Colonic mucosa (tissue), 4 donors: ENCODE results near the gene LGALS14. TPM values are rescaled to one million over a fixed set of nuclear protein-coding genes. Genes with fewer than 3 reads are reported as not detected.
"Not testable (repeated sequence)": the region's sequence is repeated elsewhere in the genome, so short reads cannot be mapped to it uniquely, and the experiment has no call there.

Source experiments
- DNase-seq: peaks from one replicate; pipeline ENCODE4 v3.0.0-alpha.2; 2020
- H3K27ac ChIP-seq: fragments of 200-600 bp; one replicate; pipeline ENCODE4 v1.8.0; 2021
- H3K27me3 ChIP-seq: fragments of 200-600 bp; one replicate; pipeline ENCODE4 v1.8.0; 2021
- H3K36me3 ChIP-seq: fragments of 200-600 bp; one replicate; pipeline ENCODE4 v1.8.0; 2021
- H3K4me1 ChIP-seq: fragments of 200-600 bp; one replicate; pipeline ENCODE4 v1.8.0; 2021; ENCODE audit warnings: mild to moderate bottlenecking
- H3K4me3 ChIP-seq: fragments of 200-600 bp; one replicate; pipeline ENCODE4 v1.8.0; 2021
- H3K9ac ChIP-seq, 2 donors: one replicate each; pipeline ENCODE4 v1.7.0; 2013; ENCODE audit warnings: control low read depth in 2 of 2, low read depth in 2 of 2, low read length in 2 of 2
- H3K9me3 ChIP-seq: fragments of 200-600 bp; one replicate; pipeline ENCODE4 v1.8.0; 2021
- intact Hi-C: fragments of 100-400 bp; cut with DNase I; formaldehyde crosslinking; loops from one replicate; pipeline ENCODE4 v1.14.1; 2022
- total RNA-seq, 2 donors: library from RNA; stranded (reverse); fragmentation: NEBNext Ultra II Directional in 1 of 2; extraction: Animal tissue kit (Norgen Biotek cat#: 25700) in 1 of 2; gene quantifications; one replicate each; pipeline ENCODE4 v1.2.1, GENCODE V29; 2021
- TF ChIP-seq, protein P1 (sequence below): fragments of 200-600 bp; IDR thresholded peaks from one replicate; pipeline ENCODE4 v1.8.0; 2022; ENCODE audit warnings: antibody characterized with exemption, mild to moderate bottlenecking
- donor health status: healthy.
- donor health status: DM: no; HTN: no; CAD: no.
- donor health status: DM: no; HTN: no; CAD: no.

Gene LGALS14
- total RNA-seq, 2 donors from 2014 or later, result not detected

DNA sequence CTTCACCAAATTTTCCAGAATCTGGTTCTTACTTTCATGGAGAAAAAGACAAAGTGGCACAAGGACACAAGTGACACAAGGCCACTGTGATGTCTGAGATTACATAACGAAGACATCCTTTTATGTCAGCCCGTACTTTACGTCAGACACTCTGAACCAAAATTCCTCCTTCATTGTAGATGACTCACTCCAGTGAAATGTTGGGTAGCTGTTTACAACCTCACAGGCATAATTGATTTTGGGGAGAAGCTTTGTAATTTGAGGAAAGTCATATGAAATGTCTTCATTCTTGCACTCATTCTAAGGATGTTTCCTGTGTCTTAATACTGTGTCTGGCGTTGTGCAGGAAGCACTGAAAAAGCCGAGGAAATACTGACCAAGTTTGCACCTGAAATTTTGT is 20.0 kb upstream of the LGALS14 start:
- intact Hi-C loops, result no loop called here
- DNase-seq, result no peak
- Histone ChIP-seq H3K4me1 (no peaks in the 10 kb centered on the region), H3K4me3 (no peak overlapping the region), H3K9me3 (no peaks in the 10 kb centered on the region), H3K36me3 (no peaks in the 10 kb centered on the region), H3K27me3 (no peaks in the 10 kb centered on the region), H3K27ac (no peak overlapping the region), H3K9ac (no peak overlapping the region)
- TF ChIP-seq, protein P1, sequence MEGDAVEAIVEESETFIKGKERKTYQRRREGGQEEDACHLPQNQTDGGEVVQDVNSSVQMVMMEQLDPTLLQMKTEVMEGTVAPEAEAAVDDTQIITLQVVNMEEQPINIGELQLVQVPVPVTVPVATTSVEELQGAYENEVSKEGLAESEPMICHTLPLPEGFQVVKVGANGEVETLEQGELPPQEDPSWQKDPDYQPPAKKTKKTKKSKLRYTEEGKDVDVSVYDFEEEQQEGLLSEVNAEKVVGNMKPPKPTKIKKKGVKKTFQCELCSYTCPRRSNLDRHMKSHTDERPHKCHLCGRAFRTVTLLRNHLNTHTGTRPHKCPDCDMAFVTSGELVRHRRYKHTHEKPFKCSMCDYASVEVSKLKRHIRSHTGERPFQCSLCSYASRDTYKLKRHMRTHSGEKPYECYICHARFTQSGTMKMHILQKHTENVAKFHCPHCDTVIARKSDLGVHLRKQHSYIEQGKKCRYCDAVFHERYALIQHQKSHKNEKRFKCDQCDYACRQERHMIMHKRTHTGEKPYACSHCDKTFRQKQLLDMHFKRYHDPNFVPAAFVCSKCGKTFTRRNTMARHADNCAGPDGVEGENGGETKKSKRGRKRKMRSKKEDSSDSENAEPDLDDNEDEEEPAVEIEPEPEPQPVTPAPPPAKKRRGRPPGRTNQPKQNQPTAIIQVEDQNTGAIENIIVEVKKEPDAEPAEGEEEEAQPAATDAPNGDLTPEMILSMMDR, result no peak

DNA sequence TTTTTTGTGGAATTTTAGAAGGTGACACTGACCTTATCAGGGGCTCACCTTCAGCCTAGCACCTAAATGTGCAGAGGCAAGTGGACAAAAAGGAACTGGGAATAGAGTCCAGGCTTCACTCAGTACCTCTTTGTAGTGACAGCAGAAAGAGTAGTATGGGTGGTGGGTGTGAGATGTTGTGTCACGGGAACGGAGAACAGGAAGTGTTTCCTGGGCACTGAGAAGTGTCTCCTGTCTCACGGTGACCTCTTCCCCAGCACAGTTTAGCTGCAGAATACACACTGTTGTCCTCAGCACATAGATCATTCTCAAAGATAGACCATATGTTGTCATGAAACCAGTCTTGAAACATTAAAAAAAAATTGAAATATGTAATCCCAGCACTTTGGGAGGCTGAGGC is 17.5 kb upstream of the LGALS14 start:
- Histone ChIP-seq H3K9ac (no peak overlapping the region), H3K36me3 (no peaks in the 10 kb centered on the region), H3K4me1 (no peaks in the 10 kb centered on the region), H3K27me3 (no peaks in the 10 kb centered on the region), H3K4me3 (no peak overlapping the region), H3K9me3 (no peaks in the 10 kb centered on the region), H3K27ac (no peak overlapping the region)
- intact Hi-C loops, result no loop called here
- TF ChIP-seq, protein P1, result no peak
- no peak for DNase-seq

DNA sequence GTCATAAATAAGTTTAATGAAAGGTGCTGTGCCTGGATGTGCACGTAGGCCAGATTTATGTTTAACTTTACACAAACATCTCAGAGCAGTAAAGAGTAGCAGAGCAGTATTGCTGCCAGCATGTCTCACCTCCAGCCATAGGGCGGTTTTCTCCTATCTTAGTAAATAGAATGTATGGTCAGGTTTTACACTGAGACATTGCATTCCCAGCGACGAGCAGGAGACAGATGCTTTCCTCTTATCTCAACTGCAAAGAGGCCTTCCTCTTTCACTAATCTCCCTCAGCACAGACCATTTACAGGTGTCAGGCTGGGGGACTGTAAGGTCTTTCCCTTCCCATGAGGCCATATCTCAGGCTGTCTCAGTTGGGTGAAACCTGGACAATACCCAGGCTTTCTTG is 15.6 kb upstream of the LGALS14 start:
- H3K36me3 ChIP-seq, H3K4me3 ChIP-seq, H3K27me3 ChIP-seq, H3K9ac ChIP-seq, intact Hi-C loops, H3K27ac ChIP-seq, H3K9me3 ChIP-seq, H3K4me1 ChIP-seq: not testable (repeated sequence)
- peak; percentile 19 for DNase-seq

DNA sequence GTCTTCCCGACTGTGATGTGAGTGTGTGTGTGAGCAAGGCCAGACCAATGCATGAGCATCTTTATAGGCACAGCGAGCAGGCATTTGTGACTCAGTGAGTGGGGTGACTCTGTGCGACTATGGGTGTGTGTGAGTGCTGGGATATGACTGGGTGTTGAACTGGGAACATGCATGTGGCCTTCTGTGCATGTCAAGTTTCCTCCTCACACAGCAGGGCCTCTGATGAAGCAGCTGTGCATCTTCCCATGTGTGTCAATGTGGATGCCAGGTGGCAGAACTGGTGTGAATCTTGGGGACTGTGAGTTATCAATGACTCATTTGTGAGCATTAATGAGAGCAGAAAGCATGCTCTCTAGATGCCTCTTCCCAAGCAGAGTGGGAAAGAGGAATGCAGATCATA is 12.1 kb upstream of the LGALS14 start:
- H3K9me3 ChIP-seq, result no peaks in the 10 kb centered on the region
- no peaks in the 10 kb centered on the region for H3K4me1 ChIP-seq
- H3K4me3 ChIP-seq, result no peak overlapping the region
- no peak overlapping the region for H3K9ac ChIP-seq
- no peaks in the 10 kb centered on the region for H3K27me3 ChIP-seq
- TF ChIP-seq, protein P1, result no peak
- intact Hi-C loops, result no loop called here
- no peak for DNase-seq
- H3K27ac ChIP-seq, result no peak overlapping the region
- no peaks in the 10 kb centered on the region for H3K36me3 ChIP-seq

DNA sequence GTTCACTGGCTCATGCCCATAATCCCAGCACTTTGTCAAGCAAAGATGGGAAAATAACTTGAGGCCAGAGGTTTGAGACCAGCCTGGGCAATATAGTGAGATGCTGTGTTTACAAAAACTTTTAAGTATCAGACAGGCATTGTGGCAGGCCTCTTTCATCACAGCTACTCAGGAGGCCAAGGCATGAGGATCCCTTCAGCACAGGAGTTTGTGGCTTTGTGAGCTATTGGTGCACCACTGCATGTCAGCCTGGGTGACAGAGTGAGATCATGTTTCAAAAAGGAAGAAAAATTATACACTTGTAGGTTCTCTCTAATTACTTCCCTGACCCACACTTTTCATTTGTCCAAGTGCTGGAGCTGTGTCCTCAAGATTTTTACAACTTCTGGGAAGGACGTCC is 11.5 kb upstream of the LGALS14 start:
- DNase-seq, result no peak
- Histone ChIP-seq H3K9ac (no peak overlapping the region), H3K27ac (no peak overlapping the region), H3K27me3 (no peaks in the 10 kb centered on the region), H3K4me3 (no peak overlapping the region), H3K4me1 (no peaks in the 10 kb centered on the region), H3K9me3 (no peaks in the 10 kb centered on the region), H3K36me3 (no peaks in the 10 kb centered on the region)
- intact Hi-C loops, result no loop called here
- TF ChIP-seq, protein P1, result no peak

DNA sequence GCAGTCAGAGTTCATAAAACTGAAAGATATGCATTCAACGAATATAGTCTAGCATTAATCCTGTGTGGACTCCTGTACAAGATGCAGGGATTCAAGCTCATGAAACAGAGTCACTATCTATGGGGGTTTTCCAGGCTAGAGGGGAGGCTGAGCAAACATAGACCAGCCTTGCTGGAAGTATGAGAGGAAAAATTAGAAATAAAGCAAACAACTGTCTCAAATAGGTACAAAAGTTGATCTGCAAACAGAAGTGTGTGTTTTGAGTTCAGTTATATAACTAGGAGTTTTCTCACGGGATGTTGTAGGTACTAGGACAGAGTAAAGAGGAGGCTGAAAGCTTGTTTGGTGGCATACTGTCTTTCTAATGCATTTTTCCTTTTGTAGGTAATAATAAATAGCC is 8.5 kb upstream of the LGALS14 start:
- Histone ChIP-seq H3K27ac (no peak overlapping the region), H3K36me3 (no peaks in the 10 kb centered on the region), H3K9me3 (no peaks in the 10 kb centered on the region), H3K27me3 (no peaks in the 10 kb centered on the region), H3K4me3 (no peak overlapping the region), H3K4me1 (no peaks in the 10 kb centered on the region), H3K9ac (no peak overlapping the region)
- intact Hi-C loops, result no loop called here
- DNase-seq, result no peak
- TF ChIP-seq, protein P1, result no peak
